Right renal pelvis (tissue), 4 donors: Measurements from ENCODE around the gene MCUB. TPM values are rescaled to one million over a fixed set of nuclear protein-coding genes. Genes with fewer than 3 reads are reported as not detected.
"Not testable (repeated sequence)": the region's sequence is repeated elsewhere in the genome, so short reads cannot be mapped to it uniquely, and the experiment has no call there.

Experiments used
- DNase-seq, 4 donors: peaks; one replicate each; pipeline ENCODE4 v3.0.0-alpha.2; 2013; ENCODE audit warnings: low read depth in 4 of 4, low spot score in 3 of 4, missing footprints in 1 of 4
- polyA plus RNA-seq, 4 donors: library from polyadenylated mRNA; unstranded; fragments of 120-200 nt; gene quantifications; one replicate each; pipeline ENCODE4 v1.2.1, GENCODE V29; 2013; ENCODE audit not compliant: insufficient read length in 4 of 4

The MCUB gene
- polyA plus RNA-seq, 4 donors, result 8.9 to 11.1 (median 9.8) TPM

GRCh38 chr4:109576462-109576861, 16.4 kb downstream of the MCUB start:
- DNase-seq, result no peak

GRCh38 chr4:109578846-109579245, 18.8 kb downstream of the MCUB start:
- DNase-seq, result no peak

- DNase-seq, result not testable (repeated sequence)
Observed at GRCh38 chr4:109579997-109580396, 20.0 kb downstream of the MCUB start.

- no peak for DNase-seq
Observed at GRCh38 chr4:109588176-109588575, 28.1 kb downstream of the MCUB start.

GRCh38 chr4:109589119-109589518, 29.1 kb downstream of the MCUB start:
- no peak for DNase-seq

GRCh38 chr4:109589605-109590004, 29.6 kb downstream of the MCUB start:
- no peak for DNase-seq

GRCh38 chr4:109590905-109591304, 30.9 kb downstream of the MCUB start:
- no peak for DNase-seq

GRCh38 chr4:109592367-109592766, 32.3 kb downstream of the MCUB start:
- no peak for DNase-seq

GRCh38 chr4:109595123-109595522, 35.1 kb downstream of the MCUB start:
- not testable (repeated sequence) for DNase-seq

- DNase-seq, result not testable (repeated sequence)
Observed at GRCh38 chr4:109596420-109597085, 36.5 kb downstream of the MCUB start.

- no peak for DNase-seq
Observed at GRCh38 chr4:109599046-109599652, 39.1 kb downstream of the MCUB start.

- DNase-seq, result no peak
Observed at GRCh38 chr4:109600431-109600830, 40.4 kb downstream of the MCUB start.

- DNase-seq, result no peak
Observed at GRCh38 chr4:109601336-109601735, 41.3 kb downstream of the MCUB start.

- DNase-seq, result no peak
Observed at GRCh38 chr4:109607976-109608375, 47.9 kb downstream of the MCUB start.

GRCh38 chr4:109608879-109609278, 48.8 kb downstream of the MCUB start:
- DNase-seq, result no peak

- no peak for DNase-seq
Observed at GRCh38 chr4:109609431-109609830, 49.4 kb downstream of the MCUB start.

- DNase-seq, result no peak
Observed at GRCh38 chr4:109610489-109610888, 50.4 kb downstream of the MCUB start.

GRCh38 chr4:109611045-109611646, 51.1 kb downstream of the MCUB start:
- DNase-seq, result no peak

- no peak for DNase-seq
Observed at GRCh38 chr4:109614015-109614414, 54.0 kb downstream of the MCUB start.

GRCh38 chr4:109614466-109614865, 54.4 kb downstream of the MCUB start:
- DNase-seq, result no peak

- no peak for DNase-seq
Observed at GRCh38 chr4:109615742-109616141, 55.7 kb downstream of the MCUB start.

- peak in 1 of 4 donors; percentile 14 for DNase-seq
Observed at GRCh38 chr4:109616243-109616642, 56.2 kb downstream of the MCUB start.
